PFSK-1 (cell line): ENCODE results near the gene FAM78B.

Experiments
- FOXP2 ChIP-seq: optimal IDR thresholded peaks from 2 replicates; pipeline ENCODE3; 2011; ENCODE audit warnings: borderline replicate concordance, control low read depth, inconsistent platforms; ENCODE audit not compliant: insufficient read depth; ENCODE audit errors: extremely low read length, extremely low read depth
- POLR2AphosphoS5 ChIP-seq: IDR thresholded peaks from 2 replicates; pipeline ENCODE4 v1.6.1; 2012; ENCODE audit warnings: low read depth, mild to moderate bottlenecking, control low read depth, low read length, moderate library complexity
- SIN3A ChIP-seq: IDR thresholded peaks from 2 replicates; pipeline ENCODE4 v1.6.1; 2012; ENCODE audit warnings: mild to moderate bottlenecking, low read length, moderate library complexity, borderline replicate concordance; ENCODE audit not compliant: insufficient read depth
- TAF1 ChIP-seq: IDR thresholded peaks from 2 replicates; pipeline ENCODE4 v1.6.1; 2012; ENCODE audit warnings: low read length, control low read depth, borderline replicate concordance; ENCODE audit not compliant: insufficient read depth

GRCh38 chr1:166136222-166136621 is 30.6 kb downstream of the FAM78B start:
- TF ChIP-seq SIN3A, result no peak
- no peak for TF ChIP-seq POLR2AphosphoS5
- no peak for TF ChIP-seq FOXP2
- no peak for TF ChIP-seq TAF1
